Keratinocyte (primary cell): ENCODE data around the gene CFAP46. TPM values are rescaled to one million over a fixed set of nuclear protein-coding genes. Genes with fewer than 3 reads are reported as not detected.

Source experiments
- DNase-seq: peaks from one replicate; pipeline ENCODE4 v3.0.0-alpha.2; 2011; ENCODE audit warnings: low read depth, missing footprints, low spot score
- FAIRE-seq: peaks from 2 replicates; lab custom pipeline; 2011; peaks lifted over from hg19 to GRCh38; lab: Jason Lieb, UNC
- H2AFZ ChIP-seq: 2 replicates; pipeline ENCODE4 v1.6.0; 2012; ENCODE audit warnings: low read length, control low read depth, inconsistent platforms; ENCODE audit not compliant: control insufficient read depth
- H3K27ac ChIP-seq: 2 replicates; pipeline ENCODE4 v1.5.1; 2011; ENCODE audit warnings: low read length; ENCODE audit not compliant: control insufficient read depth, insufficient read depth
- H3K27me3 ChIP-seq: 3 replicates; pipeline ENCODE4 v1.6.0; 2011; ENCODE audit warnings: low read length; ENCODE audit not compliant: control insufficient read depth, insufficient read depth; ENCODE audit errors: extremely low read depth
- H3K36me3 ChIP-seq, 2 experiments: 2 replicates in 1 of 2; 3 replicates in 1 of 2; pipeline ENCODE4 v1.5.1; 2011; ENCODE audit warnings: low read length in 2 of 2, mild to moderate bottlenecking in 1 of 2; ENCODE audit not compliant: control insufficient read depth in 2 of 2, insufficient read depth in 2 of 2; ENCODE audit errors: extremely low read depth in 1 of 2
- H3K4me1 ChIP-seq: 3 replicates; pipeline ENCODE4 v1.5.1; 2011; ENCODE audit warnings: low read length; ENCODE audit not compliant: control insufficient read depth, insufficient read depth; ENCODE audit errors: extremely low read depth
- H3K4me2 ChIP-seq: 3 replicates; pipeline ENCODE4 v1.6.0; 2011; ENCODE audit warnings: low read depth, low read length; ENCODE audit not compliant: control insufficient read depth, insufficient read depth; ENCODE audit errors: extremely low read depth
- H3K4me3 ChIP-seq, 3 experiments: fragments of 200-600 bp in 1 of 3; sonication (generic) in 1 of 3; 2 replicates in 2 of 3; 3 replicates in 1 of 3; pipeline ENCODE4 v1.5.1; 2011 to 2016; ENCODE audit warnings: low read length in 3 of 3, mild to moderate bottlenecking in 3 of 3, control low read depth in 2 of 3, inconsistent platforms in 1 of 3, low read depth in 1 of 3, mixed read lengths in 1 of 3, mixed run types in 1 of 3, moderate library complexity in 1 of 3; ENCODE audit not compliant: control insufficient read depth in 2 of 3, insufficient read depth in 2 of 3; ENCODE audit errors: extremely low read depth in 1 of 3
- H3K79me2 ChIP-seq: 2 replicates; pipeline ENCODE4 v1.6.0; 2012; ENCODE audit warnings: low read length; ENCODE audit not compliant: control insufficient read depth, insufficient read depth
- H3K9ac ChIP-seq: 3 replicates; pipeline ENCODE4 v1.6.0; 2011; ENCODE audit warnings: low read length; ENCODE audit not compliant: control insufficient read depth, insufficient read depth; ENCODE audit errors: extremely low read depth
- H3K9me1 ChIP-seq: 3 replicates; pipeline ENCODE4 v1.6.0; 2011; ENCODE audit warnings: low read length; ENCODE audit not compliant: control insufficient read depth, insufficient read depth; ENCODE audit errors: extremely low read depth
- H3K9me3 ChIP-seq: 2 replicates; pipeline ENCODE4 v1.5.1; 2012; ENCODE audit warnings: low read depth, low read length; ENCODE audit not compliant: control insufficient read depth
- H4K20me1 ChIP-seq: 3 replicates; pipeline ENCODE4 v1.6.0; 2011; ENCODE audit warnings: low read length; ENCODE audit not compliant: control insufficient read depth, insufficient read depth; ENCODE audit errors: extremely low read depth
- CTCF ChIP-seq, 3 experiments: IDR thresholded peaks in 1 of 3; conservative IDR thresholded peaks in 1 of 3; optimal IDR thresholded peaks in 1 of 3; 2 replicates in 2 of 3; 3 replicates in 1 of 3; pipeline versions ENCODE3 to v1.5.1; 2011; ENCODE audit warnings: low read length in 3 of 3, mild to moderate bottlenecking in 3 of 3, moderate library complexity in 2 of 3, control low read depth in 1 of 3, inconsistent platforms in 1 of 3; ENCODE audit not compliant: insufficient read depth in 2 of 3; ENCODE audit errors: extremely low read depth in 1 of 3
- EZH2 ChIP-seq: IDR thresholded peaks from one replicate; pipeline ENCODE4 v1.6.1; 2012; ENCODE audit warnings: inconsistent platforms, mild to moderate bottlenecking, low read length, moderate library complexity
- dilution Hi-C: fragments of 300-500 bp; cut with MboI; formaldehyde crosslinking; loops from one replicate; pipeline ENCODE4 v1.7.0; 2020; ENCODE audit warnings: low sequenced_read_pairs; ENCODE audit not compliant: extremely low pct_ligation_motif_present
- polyA plus RNA-seq, 5 experiments: library from polyadenylated mRNA; depleted of rRNA in 3 of 5; stranded (reverse) in 3 of 5; stranded (forward) in 1 of 5; unstranded in 1 of 5; fragments of >200 nt; gene quantifications; 1 replicate in 1 of 5; 2 replicates in 3 of 5; 3 replicates in 1 of 5; pipeline versions ENCODE4 v1.2.1 to v1.2.3, GENCODE V29; 2011 to 2012; ENCODE audit warnings: missing spikeins in 2 of 5, low read depth in 1 of 5, low replicate concordance in 1 of 5

CFAP46 gene
- polyA plus RNA-seq, 1 donor (not counting 4 experiments of a cell fraction or from before 2014, with no cell fraction given): 1.00 TPM

- Histone ChIP-seq H3K27ac (no peak overlapping the region), H3K4me2 (no peak overlapping the region), H3K4me3 (no peak overlapping the region), H3K36me3 (no peaks in the 10 kb centered on the region), H2AFZ (no peak overlapping the region), H3K79me2 (no peaks in the 10 kb centered on the region), H3K4me1 (no peaks in the 10 kb centered on the region), H3K9ac (no peak overlapping the region), H3K9me1 (no peaks in the 10 kb centered on the region), H3K9me3 (peaks cover 13% of the 10 kb centered on the region), H4K20me1 (no peaks in the 10 kb centered on the region), H3K27me3 (no peaks in the 10 kb centered on the region)
- no peak for FAIRE-seq
- dilution Hi-C loops: no loop called here
- TF ChIP-seq EZH2: no peak
- TF ChIP-seq CTCF (optimal IDR thresholded peaks at IDR 0.05 in 1 of 3, IDR thresholded peaks at IDR 0.05 in 1 of 3, conservative IDR thresholded peaks at IDR 0.05 in 1 of 3; ENCODE audit: extremely low read depth in 1 of 3, insufficient read depth in 2 of 3, low read length in 3 of 3): no peak
- DNase-seq: no peak
Measured at GRCh38 chr10:132847856-132848255, 94.5 kb downstream of the CFAP46 start.

GRCh38 chr10:132847416-132847777 is 95.0 kb downstream of the CFAP46 start:
- no peaks in the 10 kb centered on the region for H4K20me1 ChIP-seq
- no peak overlapping the region for H3K9ac ChIP-seq
- H3K27ac ChIP-seq: no peak overlapping the region
- TF ChIP-seq CTCF (optimal IDR thresholded peaks at IDR 0.05 in 1 of 3, IDR thresholded peaks at IDR 0.05 in 1 of 3, conservative IDR thresholded peaks at IDR 0.05 in 1 of 3; ENCODE audit: extremely low read depth in 1 of 3, insufficient read depth in 2 of 3, low read length in 3 of 3) (no peak), EZH2 (no peak)
- no peaks in the 10 kb centered on the region for H3K27me3 ChIP-seq
- H3K4me2 ChIP-seq: no peak overlapping the region
- H3K4me3 ChIP-seq: no peak overlapping the region
- H3K79me2 ChIP-seq: no peaks in the 10 kb centered on the region
- FAIRE-seq (no peak), DNase-seq (no peak)
- dilution Hi-C loops: no loop called here
- peaks cover 15% of the 10 kb centered on the region for H3K9me3 ChIP-seq
- no peaks in the 10 kb centered on the region for H3K4me1 ChIP-seq
- H2AFZ ChIP-seq: no peak overlapping the region
- H3K36me3 ChIP-seq: no peaks in the 10 kb centered on the region
- H3K9me1 ChIP-seq: no peaks in the 10 kb centered on the region
